ENCODE measurements around the gene C16orf90.

DNA sequence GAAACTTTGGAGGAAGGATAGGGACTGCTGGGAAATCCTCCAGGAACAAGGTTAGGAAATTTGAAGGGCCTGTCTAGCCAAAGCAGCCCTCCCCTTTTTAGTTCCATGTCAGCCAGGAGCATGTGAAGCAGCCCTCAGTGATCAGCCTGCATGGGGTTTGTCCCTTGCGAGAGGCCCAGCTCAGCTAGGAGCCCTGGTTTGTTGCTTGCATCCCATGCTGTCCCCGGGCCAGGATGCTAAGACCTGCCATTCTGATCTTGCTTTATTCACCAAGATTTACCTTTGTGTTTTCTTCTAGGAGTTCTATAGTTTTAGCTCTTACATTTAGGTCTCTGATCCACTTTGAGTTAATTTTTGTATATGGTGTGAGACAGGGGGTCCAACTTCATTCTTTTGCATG lies 33.1 kb upstream of the C16orf90 start:
- TF ChIP-seq, protein P1, sequence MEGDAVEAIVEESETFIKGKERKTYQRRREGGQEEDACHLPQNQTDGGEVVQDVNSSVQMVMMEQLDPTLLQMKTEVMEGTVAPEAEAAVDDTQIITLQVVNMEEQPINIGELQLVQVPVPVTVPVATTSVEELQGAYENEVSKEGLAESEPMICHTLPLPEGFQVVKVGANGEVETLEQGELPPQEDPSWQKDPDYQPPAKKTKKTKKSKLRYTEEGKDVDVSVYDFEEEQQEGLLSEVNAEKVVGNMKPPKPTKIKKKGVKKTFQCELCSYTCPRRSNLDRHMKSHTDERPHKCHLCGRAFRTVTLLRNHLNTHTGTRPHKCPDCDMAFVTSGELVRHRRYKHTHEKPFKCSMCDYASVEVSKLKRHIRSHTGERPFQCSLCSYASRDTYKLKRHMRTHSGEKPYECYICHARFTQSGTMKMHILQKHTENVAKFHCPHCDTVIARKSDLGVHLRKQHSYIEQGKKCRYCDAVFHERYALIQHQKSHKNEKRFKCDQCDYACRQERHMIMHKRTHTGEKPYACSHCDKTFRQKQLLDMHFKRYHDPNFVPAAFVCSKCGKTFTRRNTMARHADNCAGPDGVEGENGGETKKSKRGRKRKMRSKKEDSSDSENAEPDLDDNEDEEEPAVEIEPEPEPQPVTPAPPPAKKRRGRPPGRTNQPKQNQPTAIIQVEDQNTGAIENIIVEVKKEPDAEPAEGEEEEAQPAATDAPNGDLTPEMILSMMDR (IDR thresholded peaks at IDR 0.05 in 4 of 5, conservative IDR thresholded peaks at IDR 0.05 in 1 of 5), result no peak
- TF ChIP-seq POLR2A (IDR thresholded peaks at IDR 0.05), result no peak

Measured in gastrocnemius medialis (tissue), 4 donors.